AG04450 (cell line): ENCODE results near the gene HSPG2. TPM values are rescaled to one million over a fixed set of nuclear protein-coding genes. Genes with fewer than 3 reads are reported as not detected.

Experiments used
- CTCF ChIA-PET: fragments of 300-600, 350-600 bp; formaldehyde crosslinking; extraction: SDS; loops from one replicate; lab custom pipeline; 2022; ENCODE audit warnings: antibody characterized with exemption, inconsistent platforms; lab: Charles Lee
- POLR2A ChIA-PET: fragments of 350-600 bp; formaldehyde crosslinking; extraction: SDS; loops from one replicate; lab custom pipeline; 2021; ENCODE audit warnings: antibody characterized with exemption, inconsistent platforms; lab: Yijun Ruan, JAX
- DNase-seq: peaks from one replicate; pipeline ENCODE4 v3.0.0-alpha.2; 2011; ENCODE audit warnings: low read depth, low spot score
- H3K27ac ChIP-seq: one replicate; pipeline ENCODE4 v1.5.1; 2012; ENCODE audit warnings: low read depth, low read length, control low read depth
- H3K27me3 ChIP-seq: one replicate; pipeline ENCODE4 v1.6.0; 2012; ENCODE audit warnings: low read length; ENCODE audit not compliant: control insufficient read depth, insufficient read depth
- H3K4me3 ChIP-seq: 2 replicates; pipeline ENCODE4 v1.5.1; 2011; ENCODE audit warnings: mild to moderate bottlenecking, low read depth, low read length, control low read depth
- H3K9me3 ChIP-seq: 2 replicates; pipeline ENCODE4 v1.5.1; 2012; ENCODE audit warnings: low read length; ENCODE audit not compliant: control insufficient read depth, insufficient read depth
- CTCF ChIP-seq: IDR thresholded peaks from 2 replicates; pipeline ENCODE4 v1.5.1; 2011; ENCODE audit warnings: low read depth, low read length, control low read depth, inconsistent platforms
- polyA plus RNA-seq: library from polyadenylated mRNA; depleted of rRNA; stranded (reverse); fragments of >200 nt; gene quantifications from 2 replicates; pipeline ENCODE4 v1.2.3, GENCODE V29; 2011

The HSPG2 gene
- polyA plus RNA-seq, 1 experiment: 9.7 TPM

- CTCF ChIA-PET: no interaction called here
- TF ChIP-seq CTCF: no peak
Observed at GRCh38 chr1:21842606-21843162, 94.4 kb downstream of the HSPG2 start.

GRCh38 chr1:21841852-21842466 is 95.2 kb downstream of the HSPG2 start:
- no peak for TF ChIP-seq CTCF
- CTCF ChIA-PET: no interaction called here
- POLR2A ChIA-PET: no interaction called here

More at GRCh38 chr1:21842606-21843162, 94.4 kb downstream of the HSPG2 start:
- POLR2A ChIA-PET: no interaction called here
- H3K27me3 ChIP-seq: no peaks in the 10 kb centered on the region
- H3K9me3 ChIP-seq: no peaks in the 10 kb centered on the region; the same call in 1 of the 2 replicates
- DNase-seq: no peak
- H3K27ac ChIP-seq: no peak overlapping the region
- no peak overlapping the region for H3K4me3 ChIP-seq

GRCh38 chr1:21840981-21841380 is 96.1 kb downstream of the HSPG2 start:
- no peak for TF ChIP-seq CTCF
- Histone ChIP-seq H3K27me3 (no peaks in the 10 kb centered on the region), H3K27ac (no peak overlapping the region), H3K9me3 (no peaks in the 10 kb centered on the region), H3K4me3 (no peak overlapping the region)
- ChIA-PET POLR2A (no interaction called here), CTCF (no interaction called here)
- no peak for DNase-seq

More at GRCh38 chr1:21841852-21842466, 95.2 kb downstream of the HSPG2 start:
- H3K9me3 ChIP-seq: no peaks in the 10 kb centered on the region
- no peaks in the 10 kb centered on the region for H3K27me3 ChIP-seq
- H3K4me3 ChIP-seq: no peak overlapping the region
- H3K27ac ChIP-seq: no peak overlapping the region
- DNase-seq: no peak

GRCh38 chr1:21839337-21840037 is 97.6 kb downstream of the HSPG2 start:
- ChIA-PET CTCF (no interaction called here), POLR2A (no interaction called here)
- H3K9me3 ChIP-seq: peaks cover 5% of the 10 kb centered on the region
- H3K4me3 ChIP-seq: no peak overlapping the region
- H3K27ac ChIP-seq: no peak overlapping the region
- no peak for DNase-seq
- TF ChIP-seq CTCF: no peak
- H3K27me3 ChIP-seq: no peaks in the 10 kb centered on the region
